G401.6 (cell line): Measurements from ENCODE around the gene HIGD2A.

ENCODE experiments used
- FAIRE-seq: peaks from 2 replicates; lab custom pipeline; 2012; peaks lifted over from hg19 to GRCh38; lab: Jason Lieb, UNC

HIGD2A gene

GRCh38 chr5:176369934-176370711 lies 18.4 kb upstream of the HIGD2A start:
- no peak for FAIRE-seq

GRCh38 chr5:176371621-176372539 lies 16.7 kb upstream of the HIGD2A start:
- no peak for FAIRE-seq

- FAIRE-seq = no peak
Measured at GRCh38 chr5:176373100-176373818, 15.3 kb upstream of the HIGD2A start.

GRCh38 chr5:176379881-176380280 lies 8.7 kb upstream of the HIGD2A start:
- FAIRE-seq = no peak

GRCh38 chr5:176381423-176381822 lies 7.1 kb upstream of the HIGD2A start:
- no peak for FAIRE-seq

GRCh38 chr5:176381979-176382378 lies 6.6 kb upstream of the HIGD2A start:
- no peak for FAIRE-seq

- no peak for FAIRE-seq
Measured at GRCh38 chr5:176382721-176383120, 5.8 kb upstream of the HIGD2A start.

- no peak for FAIRE-seq
Measured at GRCh38 chr5:176383248-176383905, 5.2 kb upstream of the HIGD2A start.

- no peak for FAIRE-seq
Measured at GRCh38 chr5:176383961-176384360, 4.6 kb upstream of the HIGD2A start.

- FAIRE-seq = no peak
Measured at GRCh38 chr5:176384366-176384930, 4.1 kb upstream of the HIGD2A start.

- no peak for FAIRE-seq
Measured at GRCh38 chr5:176384991-176385390, 3.6 kb upstream of the HIGD2A start.

- FAIRE-seq = no peak
Measured at GRCh38 chr5:176386491-176386890, 2.1 kb upstream of the HIGD2A start.

- FAIRE-seq = no peak
Measured at GRCh38 chr5:176387384-176387925, 1.1 kb upstream of the HIGD2A start.

GRCh38 chr5:176388003-176388443 lies 528 bp upstream of the HIGD2A start:
- FAIRE-seq = no peak

GRCh38 chr5:176389135-176390123 lies 878 bp downstream of the HIGD2A start:
- no peak for FAIRE-seq

- no peak for FAIRE-seq
Measured at GRCh38 chr5:176391479-176391878, 2.9 kb downstream of the HIGD2A start.

- no peak for FAIRE-seq
Measured at GRCh38 chr5:176391999-176392398, 3.4 kb downstream of the HIGD2A start.

GRCh38 chr5:176392526-176392925 lies 4.0 kb downstream of the HIGD2A start:
- FAIRE-seq = no peak

- FAIRE-seq = no peak
Measured at GRCh38 chr5:176394096-176394495, 5.5 kb downstream of the HIGD2A start.
